ENCODE results near the gene PRDM16. TPM values are rescaled to one million over a fixed set of nuclear protein-coding genes. Genes with fewer than 3 reads are reported as not detected.

Gene PRDM16
- polyA plus RNA-seq, 1 donor (not counting 4 experiments of a cell fraction or from before 2014, with no cell fraction given), result 0.05 TPM

DNA sequence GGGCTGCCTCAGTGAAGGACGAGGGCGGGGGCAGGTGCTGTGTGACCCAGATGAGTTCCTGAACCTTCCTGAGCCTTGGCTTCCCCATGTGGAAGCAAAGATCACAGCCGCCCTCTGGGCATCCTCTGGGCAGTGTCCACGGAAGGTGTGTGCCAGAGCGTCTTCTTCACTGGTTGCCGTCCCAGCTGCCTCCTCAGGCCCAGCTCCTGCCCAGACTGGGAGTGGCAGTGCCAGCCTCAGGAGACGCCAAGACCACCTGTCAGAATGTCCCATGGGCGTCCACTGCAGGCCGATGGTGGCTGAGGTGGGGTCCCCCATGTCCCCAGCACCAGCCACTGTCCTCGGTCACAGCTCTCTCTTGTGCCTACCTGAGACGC lies 395.6 kb downstream of the PRDM16 start:
- no peak overlapping the region for H2AFZ ChIP-seq (ENCODE audit: control insufficient read depth, low read length)
- H3K9me3 ChIP-seq (ENCODE audit: control insufficient read depth, low read depth, low read length), result no peaks in the 10 kb centered on the region
- H3K9me1 ChIP-seq (ENCODE audit: control insufficient read depth, extremely low read depth, insufficient read depth, low read length), result peaks cover 2% of the 10 kb centered on the region
- no peak for DNase-seq (ENCODE audit: low read depth, low spot score)
- dilution Hi-C loops (cut with MboI; ENCODE audit: extremely low pct_ligation_motif_present, low sequenced_read_pairs), result no loop called here
- no peaks in the 10 kb centered on the region for H4K20me1 ChIP-seq (ENCODE audit: control insufficient read depth, extremely low read depth, insufficient read depth, low read length)
- H3K4me1 ChIP-seq (ENCODE audit: control insufficient read depth, extremely low read depth, insufficient read depth, low read length), result peaks cover 64% of the 10 kb centered on the region
- H3K79me2 ChIP-seq (ENCODE audit: control insufficient read depth, insufficient read depth, low read length), result no peaks in the 10 kb centered on the region
- peak overlapping the region; percentile 27 for H3K4me2 ChIP-seq (ENCODE audit: control insufficient read depth, extremely low read depth, insufficient read depth, low read depth, low read length)
- no peak for TF ChIP-seq EZH2 (IDR thresholded peaks at IDR 0.05; ENCODE audit: low read length)
- TF ChIP-seq, protein P1, sequence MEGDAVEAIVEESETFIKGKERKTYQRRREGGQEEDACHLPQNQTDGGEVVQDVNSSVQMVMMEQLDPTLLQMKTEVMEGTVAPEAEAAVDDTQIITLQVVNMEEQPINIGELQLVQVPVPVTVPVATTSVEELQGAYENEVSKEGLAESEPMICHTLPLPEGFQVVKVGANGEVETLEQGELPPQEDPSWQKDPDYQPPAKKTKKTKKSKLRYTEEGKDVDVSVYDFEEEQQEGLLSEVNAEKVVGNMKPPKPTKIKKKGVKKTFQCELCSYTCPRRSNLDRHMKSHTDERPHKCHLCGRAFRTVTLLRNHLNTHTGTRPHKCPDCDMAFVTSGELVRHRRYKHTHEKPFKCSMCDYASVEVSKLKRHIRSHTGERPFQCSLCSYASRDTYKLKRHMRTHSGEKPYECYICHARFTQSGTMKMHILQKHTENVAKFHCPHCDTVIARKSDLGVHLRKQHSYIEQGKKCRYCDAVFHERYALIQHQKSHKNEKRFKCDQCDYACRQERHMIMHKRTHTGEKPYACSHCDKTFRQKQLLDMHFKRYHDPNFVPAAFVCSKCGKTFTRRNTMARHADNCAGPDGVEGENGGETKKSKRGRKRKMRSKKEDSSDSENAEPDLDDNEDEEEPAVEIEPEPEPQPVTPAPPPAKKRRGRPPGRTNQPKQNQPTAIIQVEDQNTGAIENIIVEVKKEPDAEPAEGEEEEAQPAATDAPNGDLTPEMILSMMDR (optimal IDR thresholded peaks at IDR 0.05 in 1 of 3, IDR thresholded peaks at IDR 0.05 in 1 of 3, conservative IDR thresholded peaks at IDR 0.05 in 1 of 3; ENCODE audit: extremely low read depth in 1 of 3, insufficient read depth in 2 of 3, low read length in 3 of 3), result no peak
- no peaks in the 10 kb centered on the region for H3K36me3 ChIP-seq (ENCODE audit: control insufficient read depth in 2 of 2, extremely low read depth in 1 of 2, insufficient read depth in 2 of 2, low read length in 2 of 2)
- no peak overlapping the region for H3K27ac ChIP-seq (ENCODE audit: control insufficient read depth, insufficient read depth, low read length)
- no peak overlapping the region for H3K4me3 ChIP-seq (ENCODE audit: control insufficient read depth in 2 of 3, extremely low read depth in 1 of 3, insufficient read depth in 2 of 3, low read depth in 1 of 3, low read length in 3 of 3)
- FAIRE-seq, result no peak
- H3K9ac ChIP-seq (ENCODE audit: control insufficient read depth, extremely low read depth, insufficient read depth, low read length), result no peak overlapping the region
- H3K27me3 ChIP-seq (ENCODE audit: control insufficient read depth, extremely low read depth, insufficient read depth, low read length), result no peaks in the 10 kb centered on the region

DNA sequence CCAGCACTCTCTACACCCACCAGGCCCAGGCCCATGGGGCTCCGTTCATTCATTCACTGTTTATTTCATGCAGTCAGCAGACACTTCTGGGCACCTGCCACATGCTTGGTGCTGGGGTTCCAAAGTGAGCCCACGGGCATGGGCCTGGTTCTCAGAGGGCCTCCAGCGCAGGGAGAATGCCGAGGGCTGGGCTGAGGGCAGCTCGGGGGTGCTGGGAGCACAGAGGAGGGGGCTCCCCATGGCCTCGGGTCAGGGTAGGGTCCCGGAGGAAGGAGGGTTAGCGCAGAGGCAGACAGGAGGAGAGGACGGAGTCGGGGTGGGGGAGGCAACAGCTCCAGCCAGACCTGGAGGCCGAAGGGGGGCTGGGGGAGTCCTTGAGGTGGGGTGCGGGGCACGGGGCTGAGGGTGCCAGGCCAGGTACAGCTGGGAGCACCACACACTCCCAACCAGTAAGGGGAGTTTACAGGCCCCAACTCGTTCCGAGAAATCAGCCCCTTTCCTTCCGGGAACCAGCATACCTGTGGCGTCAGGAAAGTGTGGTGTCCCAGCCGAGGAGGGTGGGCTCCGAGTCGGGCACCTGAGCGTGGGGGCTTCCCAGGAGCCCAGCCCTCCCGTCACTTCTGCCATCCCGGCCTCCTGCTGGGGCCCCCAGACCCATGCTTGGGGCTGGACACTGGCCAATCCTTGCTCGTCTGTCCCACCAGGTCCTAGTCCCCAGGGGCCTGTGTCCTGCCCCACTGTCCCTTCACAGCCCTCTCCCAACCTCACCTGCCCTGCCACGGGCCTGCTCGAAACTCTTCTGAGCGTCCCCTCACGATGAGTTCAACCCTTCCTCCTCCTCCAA lies 396.3 kb downstream of the PRDM16 start:
- FAIRE-seq, result no peak

More for the DNA sequence above, 396.3 kb downstream of the PRDM16 start:
- Histone ChIP-seq H3K27me3 (ENCODE audit: control insufficient read depth, extremely low read depth, insufficient read depth, low read length) (no peaks in the 10 kb centered on the region), H4K20me1 (ENCODE audit: control insufficient read depth, extremely low read depth, insufficient read depth, low read length) (no peaks in the 10 kb centered on the region), H3K36me3 (ENCODE audit: control insufficient read depth in 2 of 2, extremely low read depth in 1 of 2, insufficient read depth in 2 of 2, low read length in 2 of 2) (no peaks in the 10 kb centered on the region), H3K27ac (ENCODE audit: control insufficient read depth, insufficient read depth, low read length) (peak overlapping the region; percentile 40), H3K4me1 (ENCODE audit: control insufficient read depth, extremely low read depth, insufficient read depth, low read length) (peaks cover 59% of the 10 kb centered on the region), H3K9me1 (ENCODE audit: control insufficient read depth, extremely low read depth, insufficient read depth, low read length) (peaks cover 2% of the 10 kb centered on the region), H2AFZ (ENCODE audit: control insufficient read depth, low read length) (no peak overlapping the region), H3K4me3 (ENCODE audit: control insufficient read depth in 2 of 3, extremely low read depth in 1 of 3, insufficient read depth in 2 of 3, low read depth in 1 of 3, low read length in 3 of 3) (no peak overlapping the region), H3K9me3 (ENCODE audit: control insufficient read depth, low read depth, low read length) (no peaks in the 10 kb centered on the region), H3K4me2 (ENCODE audit: control insufficient read depth, extremely low read depth, insufficient read depth, low read depth, low read length) (peak overlapping the region; percentile 41), H3K79me2 (ENCODE audit: control insufficient read depth, insufficient read depth, low read length) (no peaks in the 10 kb centered on the region), H3K9ac (ENCODE audit: control insufficient read depth, extremely low read depth, insufficient read depth, low read length) (peak overlapping the region; percentile 28)
- dilution Hi-C loops (cut with MboI; ENCODE audit: extremely low pct_ligation_motif_present, low sequenced_read_pairs), result no loop called here
- no peak for DNase-seq (ENCODE audit: low read depth, low spot score)
- TF ChIP-seq EZH2 (IDR thresholded peaks at IDR 0.05; ENCODE audit: low read length), result no peak
- TF ChIP-seq, protein P1 (optimal IDR thresholded peaks at IDR 0.05 in 1 of 3, IDR thresholded peaks at IDR 0.05 in 1 of 3, conservative IDR thresholded peaks at IDR 0.05 in 1 of 3; ENCODE audit: extremely low read depth in 1 of 3, insufficient read depth in 2 of 3, low read length in 3 of 3), result no peak
